ENCODE results near the gene GPT2. TPM values are rescaled to one million over a fixed set of nuclear protein-coding genes. Genes with fewer than 3 reads are reported as not detected.

GPT2 gene
- total and polyA plus RNA-seq, 2 donors (not counting 3 experiments of a cell fraction or from before 2014, with no cell fraction given) = 10.8 to 17.9 TPM

GRCh38 chr16:46923513-46924295 is 39.5 kb downstream of the GPT2 start:
- dilution Hi-C loops (cut with MboI; ENCODE audit: extremely low pct_ligation_motif_present, low sequenced_read_pairs) (no loop called here), intact Hi-C loops (cut with micrococcal nuclease) (no loop called here)
- DNase-seq (ENCODE audit: low read depth, low spot score) (no peak), FAIRE-seq (no peak)
- H4K20me1 ChIP-seq (replicated peaks; ENCODE audit: control insufficient read depth, extremely low read depth, insufficient read depth, low read length) = no peaks in the 10 kb centered on the region
- no peaks in the 10 kb centered on the region for H3K9me3 ChIP-seq (replicated peaks; ENCODE audit: control insufficient read depth, insufficient read depth, low read length)
- H3K9ac ChIP-seq (replicated peaks; ENCODE audit: extremely low read depth, insufficient read depth, low read length) = no peak overlapping the region
- ChIA-PET POLR2A (no interaction called here), CTCF (interaction anchor here (1.1 to 2.1 kb wide), 2 partner anchors 15 to 70 kb away, joined by 3 to 6 read pairs; no protein-coding TSS in a partner anchor)
- H2AFZ ChIP-seq (ENCODE audit: low read depth, low read length) = no peak overlapping the region
- H3K27me3 ChIP-seq (ENCODE audit: control insufficient read depth in 2 of 2, insufficient read depth in 2 of 2, low read length in 2 of 2) = no peaks in the 10 kb centered on the region
- peaks cover 0 to 12% of the 10 kb centered on the region in 2 experiments for H3K36me3 ChIP-seq (ENCODE audit: control insufficient read depth in 2 of 2, extremely low read depth in 1 of 2, insufficient read depth in 2 of 2, low read length in 2 of 2)
- no peaks in the 10 kb centered on the region for H3K9me1 ChIP-seq (replicated peaks; ENCODE audit: control insufficient read depth, extremely low read depth, insufficient read depth, low read length)
- no peaks in the 10 kb centered on the region for H3K79me2 ChIP-seq (ENCODE audit: control insufficient read depth, insufficient read depth, low read length)
- TF ChIP-seq FOS (IDR thresholded peaks at IDR 0.05; ENCODE audit: borderline replicate concordance, insufficient read depth, low read length) (no peak), JUN (IDR thresholded peaks at IDR 0.05; ENCODE audit: borderline replicate concordance, insufficient read depth, insufficient read length, low read depth) (no peak), POLR2AphosphoS5 (IDR thresholded peaks at IDR 0.05; ENCODE audit: insufficient read depth, low read depth, low read length) (no peak), EZH2 (IDR thresholded peaks at IDR 0.05; ENCODE audit: borderline replicate concordance, low read depth, low read length, severe bottlenecking) (no peak), POLR2A (IDR thresholded peaks at IDR 0.05; ENCODE audit: low read depth, low read length) (no peak), GATA2 (IDR thresholded peaks at IDR 0.05; ENCODE audit: insufficient read depth, insufficient read length, low read depth, low read length) (no peak), MYC (IDR thresholded peaks at IDR 0.05; ENCODE audit: low read depth, low read length) (no peak)
- TF ChIP-seq, protein P1, sequence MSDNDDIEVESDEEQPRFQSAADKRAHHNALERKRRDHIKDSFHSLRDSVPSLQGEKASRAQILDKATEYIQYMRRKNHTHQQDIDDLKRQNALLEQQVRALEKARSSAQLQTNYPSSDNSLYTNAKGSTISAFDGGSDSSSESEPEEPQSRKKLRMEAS (IDR thresholded peaks at IDR 0.05; ENCODE audit: insufficient read depth, insufficient read length) = no peak
- TF ChIP-seq, protein P2, sequence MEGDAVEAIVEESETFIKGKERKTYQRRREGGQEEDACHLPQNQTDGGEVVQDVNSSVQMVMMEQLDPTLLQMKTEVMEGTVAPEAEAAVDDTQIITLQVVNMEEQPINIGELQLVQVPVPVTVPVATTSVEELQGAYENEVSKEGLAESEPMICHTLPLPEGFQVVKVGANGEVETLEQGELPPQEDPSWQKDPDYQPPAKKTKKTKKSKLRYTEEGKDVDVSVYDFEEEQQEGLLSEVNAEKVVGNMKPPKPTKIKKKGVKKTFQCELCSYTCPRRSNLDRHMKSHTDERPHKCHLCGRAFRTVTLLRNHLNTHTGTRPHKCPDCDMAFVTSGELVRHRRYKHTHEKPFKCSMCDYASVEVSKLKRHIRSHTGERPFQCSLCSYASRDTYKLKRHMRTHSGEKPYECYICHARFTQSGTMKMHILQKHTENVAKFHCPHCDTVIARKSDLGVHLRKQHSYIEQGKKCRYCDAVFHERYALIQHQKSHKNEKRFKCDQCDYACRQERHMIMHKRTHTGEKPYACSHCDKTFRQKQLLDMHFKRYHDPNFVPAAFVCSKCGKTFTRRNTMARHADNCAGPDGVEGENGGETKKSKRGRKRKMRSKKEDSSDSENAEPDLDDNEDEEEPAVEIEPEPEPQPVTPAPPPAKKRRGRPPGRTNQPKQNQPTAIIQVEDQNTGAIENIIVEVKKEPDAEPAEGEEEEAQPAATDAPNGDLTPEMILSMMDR (IDR thresholded peaks at IDR 0.05; ENCODE audit: extremely low read depth in 1 of 2, insufficient read depth in 1 of 2, low read depth in 1 of 2, low read length in 2 of 2) = no peak
- H3K4me2 ChIP-seq (ENCODE audit: insufficient read depth, low read length) = no peak overlapping the region
- H3K4me3 ChIP-seq (replicated peaks in 1 of 3; ENCODE audit: insufficient read depth in 1 of 3, low read depth in 1 of 3, low read length in 3 of 3) = no peak overlapping the region
- no peaks in the 10 kb centered on the region for H3K4me1 ChIP-seq (ENCODE audit: control insufficient read depth, extremely low read depth, insufficient read depth, low read length)
- no TSS peak for BruUV-seq (replicated peaks)
- H3K27ac ChIP-seq (ENCODE audit: insufficient read depth, low read depth, low read length) = no peak overlapping the region

Data from endothelial cell of umbilical vein (primary cell).